Choroid plexus epithelial cell (primary cell): ENCODE results near the gene GNB1L.

Source experiments
- DNase-seq: peaks from one replicate; pipeline ENCODE4 v3.0.0-alpha.2; 2010; ENCODE audit warnings: low read depth
- H3K4me3 ChIP-seq: 2 replicates; pipeline ENCODE4 v1.5.1; 2011; ENCODE audit warnings: low read depth, mild to moderate bottlenecking, control low read depth, low read length, moderate library complexity
- CTCF ChIP-seq: conservative IDR thresholded peaks from 2 replicates; pipeline ENCODE4 v1.5.1; 2011; ENCODE audit warnings: low read depth, mild to moderate bottlenecking, control low read depth, inconsistent platforms, low read length, moderate library complexity

Gene GNB1L

GRCh38 chr22:19774628-19775027, 80.0 kb downstream of the GNB1L start:
- H3K4me3 ChIP-seq, result no peak overlapping the region
- TF ChIP-seq CTCF, result no peak
- DNase-seq, result no peak

- TF ChIP-seq CTCF, result no peak
- H3K4me3 ChIP-seq, result no peak overlapping the region
- DNase-seq, result no peak
Observed at GRCh38 chr22:19773470-19774040, 81.1 kb downstream of the GNB1L start.

GRCh38 chr22:19772673-19773469, 81.8 kb downstream of the GNB1L start:
- no peak for TF ChIP-seq CTCF
- no peak overlapping the region for H3K4me3 ChIP-seq
- DNase-seq, result no peak

GRCh38 chr22:19772422-19772672, 82.3 kb downstream of the GNB1L start:
- DNase-seq, result no peak
- H3K4me3 ChIP-seq, result no peak overlapping the region

GRCh38 chr22:19770349-19771220, 84.1 kb downstream of the GNB1L start:
- DNase-seq, result no peak
- no peak overlapping the region for H3K4me3 ChIP-seq
- TF ChIP-seq CTCF, result no peak

More at GRCh38 chr22:19772422-19772672, 82.3 kb downstream of the GNB1L start:
- TF ChIP-seq CTCF, result no peak

GRCh38 chr22:19769393-19769715, 85.3 kb downstream of the GNB1L start:
- H3K4me3 ChIP-seq, result no peak overlapping the region
- TF ChIP-seq CTCF, result no peak
- DNase-seq, result no peak
